CD4-positive, alpha-beta T cell treated with Interleukin-4 for 4 hours (primary cell): ENCODE measurements around the gene NACA2.
"Not testable (repeated sequence)": the region's sequence is repeated elsewhere in the genome, so short reads cannot be mapped to it uniquely, and the experiment has no call there.

Experiments
- DNase-seq: peaks from one replicate; pipeline ENCODE4 v3.0.0-alpha.2; 2020

The NACA2 gene

GRCh38 chr17:61575352-61575975 is 15.6 kb downstream of the NACA2 start:
- no peak for DNase-seq

GRCh38 chr17:61574542-61575351 is 16.3 kb downstream of the NACA2 start:
- DNase-seq = no peak

- DNase-seq = not testable (repeated sequence)
Observed at GRCh38 chr17:61572547-61572946, 18.5 kb downstream of the NACA2 start.

GRCh38 chr17:61571624-61572023 is 19.4 kb downstream of the NACA2 start:
- no peak for DNase-seq

GRCh38 chr17:61570118-61570517 is 20.9 kb downstream of the NACA2 start:
- DNase-seq = no peak

GRCh38 chr17:61569525-61569924 is 21.5 kb downstream of the NACA2 start:
- not testable (repeated sequence) for DNase-seq

- no peak for DNase-seq
Observed at GRCh38 chr17:61568219-61569072, 22.6 kb downstream of the NACA2 start.

GRCh38 chr17:61567045-61567802 is 23.8 kb downstream of the NACA2 start:
- DNase-seq = no peak

- not testable (repeated sequence) for DNase-seq
Observed at GRCh38 chr17:61566448-61566847, 24.6 kb downstream of the NACA2 start.

GRCh38 chr17:61565850-61566249 is 25.2 kb downstream of the NACA2 start:
- DNase-seq = not testable (repeated sequence)

- no peak for DNase-seq
Observed at GRCh38 chr17:61565213-61565612, 25.8 kb downstream of the NACA2 start.

- no peak for DNase-seq
Observed at GRCh38 chr17:61562287-61562686, 28.7 kb downstream of the NACA2 start.

GRCh38 chr17:61561354-61561753 is 29.7 kb downstream of the NACA2 start:
- DNase-seq = no peak

- no peak for DNase-seq
Observed at GRCh38 chr17:61560071-61560470, 30.9 kb downstream of the NACA2 start.

GRCh38 chr17:61556224-61557188 is 34.5 kb downstream of the NACA2 start:
- no peak for DNase-seq

GRCh38 chr17:61555127-61555566 is 35.9 kb downstream of the NACA2 start:
- DNase-seq = no peak

- DNase-seq = no peak
Observed at GRCh38 chr17:61554209-61554608, 36.8 kb downstream of the NACA2 start.

GRCh38 chr17:61552560-61552959 is 38.5 kb downstream of the NACA2 start:
- DNase-seq = not testable (repeated sequence)

- DNase-seq = no peak
Observed at GRCh38 chr17:61551255-61551742, 39.7 kb downstream of the NACA2 start.

- DNase-seq = no peak
Observed at GRCh38 chr17:61547113-61547512, 43.9 kb downstream of the NACA2 start.

- DNase-seq = no peak
Observed at GRCh38 chr17:61545335-61545938, 45.6 kb downstream of the NACA2 start.
